K562 (cell line): ENCODE measurements around the gene GLIPR1. TPM values are rescaled to one million over a fixed set of nuclear protein-coding genes. Genes with fewer than 3 reads are reported as not detected.

Experiments used
- ATAC-seq: fragments of 200-7000 bp; cut with Tn5 transposase; 3 replicates; pipeline ENCODE4 v1.9.1; 2020; ENCODE audit warnings: moderate library complexity
- BruUV-seq: library from RNA; stranded (reverse); fragments of 400-500 nt; replicated peaks from 2 replicates; lab custom pipeline; 2021; lab: Mats Ljungman, UMichigan
- CTCF ChIA-PET: fragments of 300-600 bp; formaldehyde crosslinking; extraction: SDS; loops from one replicate; lab custom pipeline; 2021; ENCODE audit warnings: low intra/inter-chr PET ratio; lab: Yijun Ruan, JAX
- POLR2A ChIA-PET: fragments of 300-600, 350-650 bp; sonication (Branson Sonifier 250); formaldehyde crosslinking; extraction: SDS; loops from one replicate; lab custom pipeline; 2021; ENCODE audit warnings: antibody characterized with exemption, inconsistent platforms; lab: Yijun Ruan, JAX
- DNase-seq, 4 experiments: peaks; one replicate each; pipeline versions ENCODE4 v3.0.0 to v3.0.0-alpha.2; 2011 to 2018; ENCODE audit warnings: low spot score in 3 of 4, mixed read lengths in 3 of 4; ENCODE audit errors: extremely low read depth in 1 of 4
- FAIRE-seq: peaks from 2 replicates; lab custom pipeline; 2011; peaks lifted over from hg19 to GRCh38; lab: Jason Lieb, UNC
- H2AFZ ChIP-seq: 2 replicates; pipeline ENCODE4 v1.6.0; 2011; ENCODE audit warnings: low read depth, low read length, control low read depth, inconsistent platforms
- H3K27ac ChIP-seq: fragments of 200-600 bp; 3 replicates; pipeline ENCODE4 v1.8.0; 2011; ENCODE audit warnings: low read depth, mild to moderate bottlenecking, control low read depth, inconsistent platforms, low read length, moderate library complexity, mixed read lengths; ENCODE audit errors: extremely low read depth
- H3K27me3 ChIP-seq, 2 experiments: fragments of 300-600 bp in 1 of 2; 2 replicates in 1 of 2; 3 replicates in 1 of 2; pipeline versions ENCODE4 v1.6.0 to v1.8.0; 2011; ENCODE audit warnings: inconsistent platforms in 2 of 2, low read length in 2 of 2, mild to moderate bottlenecking in 1 of 2, mixed read lengths in 1 of 2, moderate library complexity in 1 of 2; ENCODE audit not compliant: control insufficient read depth in 2 of 2, insufficient read depth in 2 of 2
- H3K36me3 ChIP-seq: fragments of 300-600 bp; 3 replicates; pipeline ENCODE4 v1.8.0; 2011; ENCODE audit warnings: mild to moderate bottlenecking, low read length, inconsistent platforms; ENCODE audit not compliant: control insufficient read depth, insufficient read depth
- H3K4me1 ChIP-seq, 2 experiments: fragments of 200-600 bp in 1 of 2; replicated peaks in 1 of 2; 2 replicates in 1 of 2; 3 replicates in 1 of 2; pipeline versions ENCODE4 v1.5.1 to v1.8.0; 2011; ENCODE audit warnings: inconsistent platforms in 2 of 2, low read length in 2 of 2, mild to moderate bottlenecking in 1 of 2, mixed read lengths in 1 of 2, moderate library complexity in 1 of 2; ENCODE audit not compliant: control insufficient read depth in 2 of 2, insufficient read depth in 2 of 2
- H3K4me2 ChIP-seq: 2 replicates; pipeline ENCODE4 v1.6.1; 2011; ENCODE audit warnings: low read length, control low read depth, inconsistent platforms, mixed read lengths; ENCODE audit not compliant: insufficient read depth
- H3K4me3 ChIP-seq: fragments of 200-600 bp; sonication (generic), shearing (Covaris generic); 2 replicates; pipeline ENCODE4 v1.5.1; 2016; ENCODE audit warnings: control low read depth, inconsistent platforms
- H3K79me2 ChIP-seq: fragments of 200-600 bp; 3 replicates; pipeline ENCODE4 v1.8.0; 2011; ENCODE audit warnings: low read length, inconsistent platforms; ENCODE audit not compliant: control insufficient read depth, insufficient read depth
- H3K9ac ChIP-seq, 2 experiments: 2 replicates each; pipeline versions ENCODE4 v1.6.0 to v1.6.1; 2011; ENCODE audit warnings: low read depth in 2 of 2, low read length in 2 of 2, control low read depth in 1 of 2, inconsistent platforms in 1 of 2, mild to moderate bottlenecking in 1 of 2, mixed read lengths in 1 of 2; ENCODE audit not compliant: insufficient read depth in 1 of 2
- H3K9me1 ChIP-seq: one replicate; pipeline ENCODE4 v1.6.0; 2011; ENCODE audit warnings: inconsistent platforms, mild to moderate bottlenecking, low read length, moderate library complexity; ENCODE audit not compliant: control insufficient read depth, insufficient read depth
- H3K9me3 ChIP-seq: replicated peaks from 2 replicates; pipeline ENCODE4 v1.5.1; 2011; ENCODE audit warnings: low read depth, low read length, inconsistent platforms; ENCODE audit not compliant: control insufficient read depth, insufficient read depth
- H4K20me1 ChIP-seq: replicated peaks from 2 replicates; pipeline ENCODE4 v1.6.1; 2011; ENCODE audit warnings: low read length, inconsistent platforms, mixed read lengths; ENCODE audit not compliant: control insufficient read depth, insufficient read depth
- BRD9 ChIP-seq: fragments of 450-650 bp; IDR thresholded peaks from 2 replicates; pipeline ENCODE4 v1.6.1; 2018; ENCODE audit warnings: low read depth; ENCODE audit not compliant: partially characterized antibody
- CHD1 ChIP-seq: fragments of 200-600 bp; sonication (generic); IDR thresholded peaks from one replicate; pipeline ENCODE4 v1.6.1; 2012; ENCODE audit warnings: mild to moderate bottlenecking, moderate library complexity, low read length, inconsistent platforms
- E2F8 ChIP-seq: fragments of 450-650 bp; IDR thresholded peaks from 2 replicates; pipeline ENCODE4 v1.7.1; 2018; ENCODE audit warnings: mild to moderate bottlenecking, low read depth; ENCODE audit not compliant: partially characterized antibody
- POLR2AphosphoS5 ChIP-seq: IDR thresholded peaks from 2 replicates; pipeline ENCODE4 v1.6.1; 2011; ENCODE audit warnings: mild to moderate bottlenecking, low read depth, low read length, moderate library complexity; ENCODE audit not compliant: control insufficient read depth, insufficient read depth
- TAF1 ChIP-seq: IDR thresholded peaks from 2 replicates; pipeline ENCODE4 v1.6.1; 2011; ENCODE audit warnings: mild to moderate bottlenecking, low read length, moderate library complexity; ENCODE audit not compliant: insufficient read depth, control insufficient read depth, severe bottlenecking; ENCODE audit errors: extremely low read depth
- ZFP30 ChIP-seq: fragments of 250-450 bp; sonication (Bioruptor Pico); IDR thresholded peaks from 2 replicates; pipeline ENCODE4 v1.8.0; 2022; ENCODE audit warnings: moderate library complexity, mild to moderate bottlenecking, inconsistent platforms, borderline replicate concordance
- in situ Hi-C: fragments of 300-500 bp; cut with MboI; formaldehyde crosslinking; loops from 4 replicates; pipeline ENCODE4 v1.15.0; 2018; ENCODE audit warnings: inconsistent platforms, mixed read lengths
- intact Hi-C: fragments of 100-400 bp; cut with micrococcal nuclease; formaldehyde crosslinking; loops from 2 replicates; pipeline ENCODE4 v1.14.2; 2022
- polyA plus RNA-seq, 8 experiments: library from polyadenylated mRNA; depleted of rRNA in 4 of 8; stranded (reverse) in 5 of 8; unstranded in 3 of 8; fragments of >200 nt; fragmentation: Nextera tagmentation in 2 of 8; fragmentation: Illumina TruSeq in 1 of 8; extraction: Ambion mirVana in 2 of 8; extraction: Trizol in 1 of 8; gene quantifications; 2 replicates each; pipeline versions ENCODE4 v1.2.1 to v1.2.3, GENCODE V29; 2011 to 2014; ENCODE audit warnings: inconsistent platforms in 1 of 8, missing spikeins in 1 of 8
- total RNA-seq, 7 experiments: library from RNA; depleted of rRNA in 6 of 7; stranded (reverse); fragments of >200 nt in 6 of 7; fragmentation: Illumina TruSeq in 2 of 7; extraction: Trizol in 2 of 7; gene quantifications; 2 replicates each; pipeline versions ENCODE4 v1.2.1 to v1.2.3, GENCODE V29; 2011 to 2021; ENCODE audit warnings: low replicate concordance in 1 of 7

Gene GLIPR1
- total and polyA plus RNA-seq, 9 of the 15 experiments (the other 6 are each of a cell fraction or from before 2014, with no cell fraction given) = 0.26 to 2.1 (median 1.2) TPM

- H3K9me3 ChIP-seq = no peaks in the 10 kb centered on the region; the same call in 1 of the 2 replicates
- no peaks in the 10 kb centered on the region for H3K9me1 ChIP-seq
- no peak overlapping the region for H3K27ac ChIP-seq
- DNase-seq = no peak
- intact Hi-C loops (no loop called here), in situ Hi-C loops (no loop called here)
- no peaks in the 10 kb centered on the region for H3K4me1 ChIP-seq
- POLR2A ChIA-PET = interaction anchor here (0.6 to 1.7 kb wide), 2 partner anchors 11 to 96 kb away, joined by 3 to 6 read pairs; no protein-coding TSS in a partner anchor
- no peak for TF ChIP-seq TAF1
- no peak for TF ChIP-seq POLR2AphosphoS5
- no peak for TF ChIP-seq CHD1
- TF ChIP-seq E2F8 = no peak
- no peak for TF ChIP-seq ZFP30 (CRISPR knock-in tag)
- TF ChIP-seq BRD9 = no peak
- H3K79me2 ChIP-seq = no peaks in the 10 kb centered on the region
- H3K27me3 ChIP-seq = no peaks in the 10 kb centered on the region
- ATAC-seq = no peak
- H2AFZ ChIP-seq = no peak overlapping the region
- no peak overlapping the region for H3K4me3 ChIP-seq
- BruUV-seq = no TSS peak
- H4K20me1 ChIP-seq = no peaks in the 10 kb centered on the region
- FAIRE-seq = no peak
- CTCF ChIA-PET = no interaction called here
- no peaks in the 10 kb centered on the region for H3K36me3 ChIP-seq
- H3K4me2 ChIP-seq = no peak overlapping the region
- no peak overlapping the region for H3K9ac ChIP-seq
Observed at GRCh38 chr12:75551477-75551876, 70.9 kb downstream of the GLIPR1 start.
